Activated T-cell treated with anti-CD3 and anti-CD28 coated beads, Interleukin-2, amount 50 U/mL, for 4 hours (primary cell): ENCODE measurements around the gene B4GALNT2. TPM values are rescaled to one million over a fixed set of nuclear protein-coding genes. Genes with fewer than 3 reads are reported as not detected.
A peak's percentile ranks its signal among the peaks of the same experiment; 100 is the strongest.
"Not testable (repeated sequence)": the region's sequence is repeated elsewhere in the genome, so short reads cannot be mapped to it uniquely, and the experiment has no call there.

Source experiments
- ATAC-seq, 2 donors: fragments of 200-7000 bp; cut with Tn5 transposase; one replicate each; pipeline ENCODE4 v1.10.0; 2021
- DNase-seq: peaks from one replicate; pipeline ENCODE4 v3.0.0-alpha.2; 2020
- H3K27me3 Mint-ChIP-seq: one replicate; pipeline ENCODE4 v1.8.0; 2021; ENCODE audit warnings: low read depth, mixed read lengths
- H3K36me3 Mint-ChIP-seq: one replicate; pipeline ENCODE4 v1.8.0; 2022; ENCODE audit warnings: mixed read lengths; ENCODE audit not compliant: insufficient read depth
- H3K4me1 Mint-ChIP-seq: one replicate; pipeline ENCODE4 v1.8.0; 2021; ENCODE audit warnings: low read depth, mixed read lengths
- H3K4me3 Mint-ChIP-seq: one replicate; pipeline ENCODE4 v1.8.0; 2021; ENCODE audit warnings: mild to moderate bottlenecking, moderate library complexity, mixed read lengths
- H3K9me3 Mint-ChIP-seq: one replicate; pipeline ENCODE4 v1.8.0; 2021; ENCODE audit warnings: mixed read lengths
- total RNA-seq, 3 donors: library from RNA; stranded (reverse); gene quantifications; one replicate each; pipeline ENCODE4 v1.2.1, GENCODE V29; 2021

B4GALNT2 gene
- not detected for total RNA-seq

- Mint-ChIP-seq H3K36me3 (no peaks in the 10 kb centered on the region), H3K4me1 (peaks cover 5% of the 10 kb centered on the region), H3K4me3 (peak within 1 kb of the TSS; percentile 53), H3K9me3 (no peaks in the 10 kb centered on the region), H3K27me3 (peaks cover 64% of the 10 kb centered on the region)
- DNase-seq (no peak), ATAC-seq (peak; percentile 43 to 57)
These were observed at the start of gene B4GALNT2 for GRCh38 chr17:49132699-49133364. Gene B4GALNT2, plus strand, starts transcription at chr17:49132769. Its CDS starts 24 bp downstream, at chr17:49132793.

GRCh38 chr17:49085046-49085445 lies 47.5 kb upstream of the B4GALNT2 start:
- DNase-seq, H3K36me3 Mint-ChIP-seq, H3K4me3 Mint-ChIP-seq, H3K4me1 Mint-ChIP-seq, H3K9me3 Mint-ChIP-seq, ATAC-seq: not testable (repeated sequence)
- peaks cover 12% of the 10 kb centered on the region for H3K27me3 Mint-ChIP-seq

- Mint-ChIP-seq H3K4me1 (no peaks in the 10 kb centered on the region), H3K27me3 (peaks cover 12% of the 10 kb centered on the region), H3K36me3 (no peaks in the 10 kb centered on the region), H3K4me3 (no peak overlapping the region), H3K9me3 (no peaks in the 10 kb centered on the region)
- DNase-seq, result no peak
- no peak for ATAC-seq
These were observed 46.8 kb upstream of the B4GALNT2 start for GRCh38 chr17:49085565-49086315.

GRCh38 chr17:49086316-49086605 lies 46.3 kb upstream of the B4GALNT2 start:
- ATAC-seq (no peak), DNase-seq (no peak)
- Mint-ChIP-seq H3K9me3 (no peaks in the 10 kb centered on the region), H3K4me3 (no peak overlapping the region), H3K4me1 (no peaks in the 10 kb centered on the region), H3K36me3 (no peaks in the 10 kb centered on the region), H3K27me3 (peaks cover 12% of the 10 kb centered on the region)

GRCh38 chr17:49086649-49087048 lies 45.9 kb upstream of the B4GALNT2 start:
- no peaks in the 10 kb centered on the region for H3K4me1 Mint-ChIP-seq
- ATAC-seq (no peak), DNase-seq (no peak)
- no peaks in the 10 kb centered on the region for H3K9me3 Mint-ChIP-seq
- peaks cover 12% of the 10 kb centered on the region for H3K27me3 Mint-ChIP-seq
- H3K36me3 Mint-ChIP-seq, result no peaks in the 10 kb centered on the region
- no peak overlapping the region for H3K4me3 Mint-ChIP-seq

GRCh38 chr17:49089094-49089493 lies 43.5 kb upstream of the B4GALNT2 start:
- Mint-ChIP-seq H3K36me3 (no peaks in the 10 kb centered on the region), H3K4me3 (no peak overlapping the region), H3K4me1 (no peaks in the 10 kb centered on the region), H3K9me3 (no peaks in the 10 kb centered on the region), H3K27me3 (peaks cover 9% of the 10 kb centered on the region)
- ATAC-seq (no peak), DNase-seq (no peak)

GRCh38 chr17:49090878-49091594 lies 41.5 kb upstream of the B4GALNT2 start:
- Mint-ChIP-seq H3K36me3 (no peaks in the 10 kb centered on the region), H3K9me3 (no peaks in the 10 kb centered on the region), H3K4me1 (no peaks in the 10 kb centered on the region), H3K27me3 (peaks cover 5% of the 10 kb centered on the region), H3K4me3 (no peak overlapping the region)
- DNase-seq (no peak), ATAC-seq (no peak)

- no peaks in the 10 kb centered on the region for H3K9me3 Mint-ChIP-seq
- H3K4me3 Mint-ChIP-seq, result no peak overlapping the region
- ATAC-seq, result no peak
- no peak for DNase-seq
- peaks cover 3% of the 10 kb centered on the region for H3K27me3 Mint-ChIP-seq
- H3K4me1 Mint-ChIP-seq, result no peaks in the 10 kb centered on the region
- no peaks in the 10 kb centered on the region for H3K36me3 Mint-ChIP-seq
These were observed 39.4 kb upstream of the B4GALNT2 start for GRCh38 chr17:49093131-49093530.

GRCh38 chr17:49100601-49101000 lies 32.0 kb upstream of the B4GALNT2 start:
- no peak for ATAC-seq
- H3K27me3 Mint-ChIP-seq, result peaks cover 5% of the 10 kb centered on the region

GRCh38 chr17:49101054-49101534 lies 31.5 kb upstream of the B4GALNT2 start:
- Mint-ChIP-seq H3K9me3 (no peaks in the 10 kb centered on the region), H3K4me3 (no peak overlapping the region), H3K27me3 (peaks cover 5% of the 10 kb centered on the region), H3K4me1 (no peaks in the 10 kb centered on the region), H3K36me3 (no peaks in the 10 kb centered on the region)
- ATAC-seq (no peak), DNase-seq (no peak)

More at GRCh38 chr17:49100601-49101000, 32.0 kb upstream of the B4GALNT2 start:
- H3K4me1 Mint-ChIP-seq, result no peaks in the 10 kb centered on the region
- H3K4me3 Mint-ChIP-seq, result no peak overlapping the region
- no peaks in the 10 kb centered on the region for H3K36me3 Mint-ChIP-seq
- H3K9me3 Mint-ChIP-seq, result no peaks in the 10 kb centered on the region
- no peak for DNase-seq

GRCh38 chr17:49103360-49103759 lies 29.2 kb upstream of the B4GALNT2 start:
- not testable (repeated sequence) for H3K27me3 Mint-ChIP-seq, H3K4me1 Mint-ChIP-seq, ATAC-seq, H3K36me3 Mint-ChIP-seq, H3K9me3 Mint-ChIP-seq, DNase-seq, H3K4me3 Mint-ChIP-seq

GRCh38 chr17:49104511-49105074 lies 28.0 kb upstream of the B4GALNT2 start:
- Mint-ChIP-seq H3K9me3 (no peaks in the 10 kb centered on the region), H3K4me1 (peaks cover 2% of the 10 kb centered on the region), H3K4me3 (no peak overlapping the region), H3K36me3 (no peaks in the 10 kb centered on the region), H3K27me3 (peaks cover 5% of the 10 kb centered on the region)
- no peak for ATAC-seq
- DNase-seq, result no peak

- Mint-ChIP-seq H3K36me3 (no peaks in the 10 kb centered on the region), H3K4me3 (no peak overlapping the region), H3K9me3 (no peaks in the 10 kb centered on the region), H3K4me1 (peaks cover 2% of the 10 kb centered on the region), H3K27me3 (no peaks in the 10 kb centered on the region)
- no peak for DNase-seq
- no peak for ATAC-seq
These were observed 26.0 kb upstream of the B4GALNT2 start for GRCh38 chr17:49106321-49107210.

- H3K36me3 Mint-ChIP-seq, result no peaks in the 10 kb centered on the region
- ATAC-seq (no peak), DNase-seq (no peak)
- H3K4me1 Mint-ChIP-seq, result peaks cover 2% of the 10 kb centered on the region
- H3K9me3 Mint-ChIP-seq, result no peaks in the 10 kb centered on the region
- no peaks in the 10 kb centered on the region for H3K27me3 Mint-ChIP-seq
- no peak overlapping the region for H3K4me3 Mint-ChIP-seq
These were observed 25.4 kb upstream of the B4GALNT2 start for GRCh38 chr17:49107211-49107557.
